DMS53 treated with DMSO at 0.1 percent for 48 hours (cell line): Measurements from ENCODE around the gene NCBP2.

Experiments used
- DNase-seq: peaks from one replicate; lab custom pipeline; 2025; ENCODE audit not compliant: unreplicated experiment; lab: John Stamatoyannopoulos, UW

Gene NCBP2

DNA sequence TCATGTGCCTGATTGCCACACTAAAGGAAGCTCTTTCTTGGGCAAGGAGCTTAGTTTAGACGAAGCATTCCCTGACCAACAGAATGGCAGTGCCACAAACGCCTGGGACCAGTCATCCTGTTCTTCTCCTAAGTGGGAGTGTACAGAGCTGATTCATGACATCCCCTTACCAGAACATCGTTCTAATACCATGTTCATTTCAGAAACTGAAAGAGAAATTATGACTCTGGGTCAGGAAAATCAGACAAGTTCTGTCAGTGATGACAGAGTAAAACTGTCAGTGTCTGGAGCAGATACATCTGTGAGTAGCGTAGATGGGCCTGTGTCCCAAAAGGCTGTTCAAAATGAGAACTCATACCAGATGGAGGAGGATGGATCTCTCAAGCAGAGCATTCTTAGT is 56.2 kb downstream of the NCBP2 start:
- DNase-seq = no peak
